HCT116 (cell line): Measurements from ENCODE around the gene OSGIN1.

ENCODE experiments used
- ATF3 ChIP-seq: IDR thresholded peaks from 2 replicates; pipeline ENCODE4 v1.6.1; 2012
- CBX3 ChIP-seq: IDR thresholded peaks from 2 replicates; pipeline ENCODE4 v1.6.1; 2012; ENCODE audit warnings: low read depth
- CEBPB ChIP-seq: IDR thresholded peaks from 2 replicates; pipeline ENCODE4 v1.6.1; 2012; ENCODE audit warnings: low read depth
- CTCF ChIP-seq, 3 experiments: fragments of 200-600 bp in 1 of 3; sonication (generic) in 1 of 3; IDR thresholded peaks in 2 of 3; conservative IDR thresholded peaks in 1 of 3; 2 replicates each; pipeline ENCODE4 v1.5.1; 2012 to 2017; ENCODE audit warnings: low read depth in 2 of 3, low read length in 2 of 3, antibody characterized with exemption in 1 of 3, borderline replicate concordance in 1 of 3, control low read depth in 1 of 3, mild to moderate bottlenecking in 1 of 3, mixed read lengths in 1 of 3, mixed run types in 1 of 3, moderate library complexity in 1 of 3; ENCODE audit not compliant: insufficient read depth in 1 of 3
- EGR1 ChIP-seq: IDR thresholded peaks from 2 replicates; pipeline ENCODE4 v1.6.1; 2012; ENCODE audit warnings: low read depth
- EZH2 ChIP-seq: fragments of 200-600 bp; sonication (generic); IDR thresholded peaks from 2 replicates; pipeline ENCODE4 v1.6.1; 2017; ENCODE audit warnings: antibody characterized with exemption, mixed run types
- MAX ChIP-seq: IDR thresholded peaks from 2 replicates; pipeline ENCODE4 v1.6.1; 2012
- RAD21 ChIP-seq: IDR thresholded peaks from 2 replicates; pipeline ENCODE4 v1.6.1; 2012; ENCODE audit warnings: low read depth, mild to moderate bottlenecking
- REST ChIP-seq: IDR thresholded peaks from 2 replicates; pipeline ENCODE4 v1.6.1; 2012; ENCODE audit warnings: low read depth
- SP1 ChIP-seq: IDR thresholded peaks from 2 replicates; pipeline ENCODE4 v1.6.1; 2012; ENCODE audit warnings: low read depth
- TCF7L2 ChIP-seq: IDR thresholded peaks from 2 replicates; pipeline ENCODE4 v1.7.0; 2011; ENCODE audit warnings: borderline replicate concordance, inconsistent platforms; ENCODE audit not compliant: insufficient read depth, insufficient read length; ENCODE audit errors: extremely low read depth
- YY1 ChIP-seq: IDR thresholded peaks from 2 replicates; pipeline ENCODE4 v1.6.1; 2011; ENCODE audit warnings: low read length, low read depth, moderate library complexity, mild to moderate bottlenecking; ENCODE audit not compliant: insufficient replicate concordance; ENCODE audit errors: extremely low read depth

GRCh38 chr16:84000989-84001642 is 48.1 kb downstream of the OSGIN1 start:
- TF ChIP-seq EGR1 (no peak), CTCF (IDR thresholded peaks at IDR 0.05 in 2 of 3, conservative IDR thresholded peaks at IDR 0.05 in 1 of 3; ENCODE audit: borderline replicate concordance in 1 of 3, insufficient read depth in 1 of 3, low read depth in 2 of 3, low read length in 2 of 3) (no peak), MAX (no peak), ATF3 (no peak), CEBPB (no peak), EZH2 (no peak), RAD21 (no peak), SP1 (no peak), CBX3 (no peak), REST (no peak), TCF7L2 (no peak), YY1 (no peak)
